IgD-negative memory B cell (primary cell): Measurements from ENCODE around the gene TMCO5A. TPM values are rescaled to one million over a fixed set of nuclear protein-coding genes. Genes with fewer than 3 reads are reported as not detected.
"Not testable (repeated sequence)": the region's sequence is repeated elsewhere in the genome, so short reads cannot be mapped to it uniquely, and the experiment has no call there.

Experiments
- H3K27ac Mint-ChIP-seq, 3 donors: one replicate each; pipeline ENCODE4 v1.8.0; 2020 to 2022; ENCODE audit warnings: mild to moderate bottlenecking in 3 of 3, mixed read lengths in 3 of 3, moderate library complexity in 1 of 3
- H3K27me3 Mint-ChIP-seq: one replicate; pipeline ENCODE4 v1.8.0; 2021; ENCODE audit warnings: mixed read lengths
- H3K36me3 Mint-ChIP-seq: one replicate; pipeline ENCODE4 v1.8.0; 2020; ENCODE audit warnings: mild to moderate bottlenecking, mixed read lengths
- H3K4me1 Mint-ChIP-seq, 3 donors: one replicate each; pipeline ENCODE4 v1.8.0; 2020 to 2022; ENCODE audit warnings: mixed read lengths in 3 of 3, mild to moderate bottlenecking in 1 of 3
- H3K4me3 Mint-ChIP-seq, 4 donors: one replicate each; pipeline ENCODE4 v1.8.0; 2020 to 2022; ENCODE audit warnings: mild to moderate bottlenecking in 4 of 4, mixed read lengths in 4 of 4, moderate library complexity in 3 of 4
- H3K9me3 Mint-ChIP-seq, 3 donors: one replicate each; pipeline ENCODE4 v1.8.0; 2020 to 2021; ENCODE audit warnings: mixed read lengths in 3 of 3, mild to moderate bottlenecking in 1 of 3
- polyA plus RNA-seq: library from polyadenylated mRNA; unstranded; fragments of 300-500 nt; fragmentation: Illumina TruSeq; gene quantifications from one replicate; pipeline ENCODE4 v1.2.3, GENCODE V29; 2021

TMCO5A gene
- polyA plus RNA-seq, 1 donor from 2014 or later = not detected

- no peaks in the 10 kb centered on the region for H3K4me1 Mint-ChIP-seq
- H3K36me3 Mint-ChIP-seq = no peaks in the 10 kb centered on the region
- H3K27me3 Mint-ChIP-seq = no peaks in the 10 kb centered on the region
- H3K9me3 Mint-ChIP-seq = peaks cover 0 to 2% (median 0%) of the 10 kb centered on the region in 3 donors
- no peak overlapping the region for H3K27ac Mint-ChIP-seq
- H3K4me3 Mint-ChIP-seq = peak overlapping the region in 1 of 4 donors; percentile 3
These were observed 1.9 kb upstream of the TMCO5A start for GRCh38 chr15:37932549-37932948.

- H3K4me1 Mint-ChIP-seq = no peaks in the 10 kb centered on the region
- no peak overlapping the region for H3K4me3 Mint-ChIP-seq
- H3K9me3 Mint-ChIP-seq = peaks cover 0 to 2% (median 0%) of the 10 kb centered on the region in 3 donors
- no peaks in the 10 kb centered on the region for H3K36me3 Mint-ChIP-seq
- no peaks in the 10 kb centered on the region for H3K27me3 Mint-ChIP-seq
- no peak overlapping the region for H3K27ac Mint-ChIP-seq
These were observed 774 bp upstream of the TMCO5A start for GRCh38 chr15:37933666-37934065.

GRCh38 chr15:37940876-37941275 is 6.4 kb downstream of the TMCO5A start:
- Mint-ChIP-seq H3K4me1 (no peaks in the 10 kb centered on the region), H3K27me3 (peaks cover 3% of the 10 kb centered on the region), H3K4me3 (no peak overlapping the region), H3K27ac (no peak overlapping the region), H3K36me3 (no peaks in the 10 kb centered on the region), H3K9me3 (peaks cover 0 to 2% (median 0%) of the 10 kb centered on the region in 3 donors)

- H3K27me3 Mint-ChIP-seq = peaks cover 5% of the 10 kb centered on the region
- H3K4me1 Mint-ChIP-seq = no peaks in the 10 kb centered on the region
- H3K4me3 Mint-ChIP-seq = no peak overlapping the region
- H3K36me3 Mint-ChIP-seq = no peaks in the 10 kb centered on the region
- no peak overlapping the region for H3K27ac Mint-ChIP-seq
- H3K9me3 Mint-ChIP-seq = peaks cover 0 to 4% (median 0%) of the 10 kb centered on the region in 3 donors
These were observed 7.3 kb downstream of the TMCO5A start for GRCh38 chr15:37941779-37942178.

GRCh38 chr15:37951999-37952398 is 17.6 kb downstream of the TMCO5A start:
- H3K36me3 Mint-ChIP-seq = peaks cover 3% of the 10 kb centered on the region
- H3K27ac Mint-ChIP-seq = no peak overlapping the region
- no peak overlapping the region for H3K4me3 Mint-ChIP-seq
- H3K9me3 Mint-ChIP-seq = peaks cover 0 to 3% (median 0%) of the 10 kb centered on the region in 3 donors
- H3K27me3 Mint-ChIP-seq = peaks cover 1% of the 10 kb centered on the region
- H3K4me1 Mint-ChIP-seq = no peaks in the 10 kb centered on the region

GRCh38 chr15:37960742-37961141 is 26.3 kb downstream of the TMCO5A start:
- H3K27me3 Mint-ChIP-seq, H3K9me3 Mint-ChIP-seq, H3K27ac Mint-ChIP-seq, H3K4me3 Mint-ChIP-seq, H3K4me1 Mint-ChIP-seq, H3K36me3 Mint-ChIP-seq: not testable (repeated sequence)

GRCh38 chr15:37967788-37968187 is 33.3 kb downstream of the TMCO5A start:
- H3K27me3 Mint-ChIP-seq = no peaks in the 10 kb centered on the region
- H3K27ac Mint-ChIP-seq = no peak overlapping the region
- no peak overlapping the region for H3K4me3 Mint-ChIP-seq
- H3K36me3 Mint-ChIP-seq = no peaks in the 10 kb centered on the region
- no peaks in the 10 kb centered on the region for H3K4me1 Mint-ChIP-seq
- peaks cover 0 to 5% (median 4%) of the 10 kb centered on the region in 3 donors for H3K9me3 Mint-ChIP-seq

- H3K9me3 Mint-ChIP-seq = peaks cover 0 to 10% (median 8%) of the 10 kb centered on the region in 3 donors
- peaks cover 7% of the 10 kb centered on the region for H3K27me3 Mint-ChIP-seq
- no peak overlapping the region for H3K4me3 Mint-ChIP-seq
- H3K27ac Mint-ChIP-seq = no peak overlapping the region
- peaks cover 0 to 1% (median 0%) of the 10 kb centered on the region in 3 donors for H3K4me1 Mint-ChIP-seq
- no peaks in the 10 kb centered on the region for H3K36me3 Mint-ChIP-seq
These were observed 39.4 kb downstream of the TMCO5A start for GRCh38 chr15:37973856-37974255.

- Mint-ChIP-seq H3K27ac (no peak overlapping the region), H3K36me3 (no peaks in the 10 kb centered on the region), H3K4me1 (peaks cover 0 to 1% (median 0%) of the 10 kb centered on the region in 3 donors), H3K27me3 (peaks cover 10% of the 10 kb centered on the region), H3K4me3 (no peak overlapping the region), H3K9me3 (peaks cover 0 to 6% (median 6%) of the 10 kb centered on the region in 3 donors)
These were observed 43.8 kb downstream of the TMCO5A start for GRCh38 chr15:37978231-37978630.

GRCh38 chr15:37979671-37980409 is 45.4 kb downstream of the TMCO5A start:
- Mint-ChIP-seq H3K36me3 (no peaks in the 10 kb centered on the region), H3K27ac (no peak overlapping the region), H3K4me3 (no peak overlapping the region), H3K9me3 (no peaks in the 10 kb centered on the region), H3K27me3 (peaks cover 10% of the 10 kb centered on the region), H3K4me1 (peaks cover 0 to 1% (median 0%) of the 10 kb centered on the region in 3 donors)

- peaks cover 0 to 1% (median 0%) of the 10 kb centered on the region in 3 donors for H3K4me1 Mint-ChIP-seq
- no peak overlapping the region for H3K4me3 Mint-ChIP-seq
- H3K36me3 Mint-ChIP-seq = no peaks in the 10 kb centered on the region
- no peaks in the 10 kb centered on the region for H3K9me3 Mint-ChIP-seq
- H3K27me3 Mint-ChIP-seq = peaks cover 6% of the 10 kb centered on the region
- no peak overlapping the region for H3K27ac Mint-ChIP-seq
These were observed 46.8 kb downstream of the TMCO5A start for GRCh38 chr15:37981201-37981600.

GRCh38 chr15:37981775-37982174 is 47.3 kb downstream of the TMCO5A start:
- Mint-ChIP-seq H3K4me3 (no peak overlapping the region), H3K27ac (no peak overlapping the region), H3K9me3 (no peaks in the 10 kb centered on the region), H3K36me3 (no peaks in the 10 kb centered on the region), H3K27me3 (peaks cover 9% of the 10 kb centered on the region), H3K4me1 (peaks cover 0 to 1% (median 0%) of the 10 kb centered on the region in 3 donors)

GRCh38 chr15:37984368-37984767 is 49.9 kb downstream of the TMCO5A start:
- Mint-ChIP-seq H3K9me3 (peaks cover 3 to 8% (median 7%) of the 10 kb centered on the region in 3 donors), H3K27me3 (peaks cover 7% of the 10 kb centered on the region), H3K4me3 (no peak overlapping the region), H3K4me1 (no peaks in the 10 kb centered on the region), H3K36me3 (no peaks in the 10 kb centered on the region), H3K27ac (no peak overlapping the region)

GRCh38 chr15:37995461-37996347 is 61.3 kb downstream of the TMCO5A start:
- Mint-ChIP-seq H3K27ac (no peak overlapping the region), H3K4me1 (peaks cover 0 to 2% (median 0%) of the 10 kb centered on the region in 3 donors), H3K27me3 (peaks cover 5% of the 10 kb centered on the region), H3K36me3 (no peaks in the 10 kb centered on the region), H3K9me3 (peaks cover 2 to 5% (median 4%) of the 10 kb centered on the region in 3 donors), H3K4me3 (no peak overlapping the region)
